ENCODE data around the gene ABCA5. TPM values are rescaled to one million over a fixed set of nuclear protein-coding genes. Genes with fewer than 3 reads are reported as not detected.
"Not testable (repeated sequence)": the region's sequence is repeated elsewhere in the genome, so short reads cannot be mapped to it uniquely, and the experiment has no call there.

The ABCA5 gene
- total RNA-seq, 3 donors from 2014 or later: 8.6 to 13.6 (median 12.0) TPM

DNA sequence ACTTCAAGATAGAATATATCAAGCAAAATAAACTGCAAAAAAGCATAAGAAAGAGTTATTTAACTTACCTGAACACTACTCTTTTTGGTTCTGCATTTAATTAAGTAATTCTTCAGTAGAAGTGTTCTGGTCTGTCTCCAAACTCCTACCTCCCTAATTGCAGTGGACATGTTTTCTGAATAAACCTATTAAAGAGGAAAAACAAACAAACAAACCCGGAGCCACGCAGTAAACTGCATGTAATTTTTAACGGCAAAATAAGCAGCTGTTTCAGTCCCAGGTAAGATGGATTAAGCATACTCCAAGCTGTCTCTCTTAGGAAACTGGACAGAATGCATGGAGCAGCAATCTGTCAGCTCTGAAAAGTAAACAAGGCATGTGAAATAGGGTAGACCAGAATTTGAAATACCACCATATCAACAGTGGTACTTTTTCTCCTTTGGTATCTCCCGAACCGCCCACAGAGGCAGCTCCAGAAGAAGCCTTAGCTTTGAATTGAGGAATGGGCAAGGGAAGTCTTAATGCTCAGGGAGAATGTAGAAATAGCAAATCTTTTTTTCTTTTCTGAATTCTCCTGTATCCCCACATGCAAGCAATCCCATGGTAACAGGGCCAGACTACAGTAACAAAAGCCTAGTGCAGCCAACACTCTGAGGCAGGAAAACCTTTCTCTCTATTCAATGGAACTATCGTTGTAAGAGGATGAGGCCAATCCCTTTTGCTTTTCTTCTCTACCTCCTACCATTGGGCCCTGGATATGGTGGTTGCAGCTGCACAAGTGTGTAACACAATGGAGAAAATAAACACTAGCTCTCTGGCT lies 12.5 kb downstream of the ABCA5 start:
- ATAC-seq (no peak), DNase-seq (no peak)
- Mint-ChIP-seq H3K4me3 (no peak overlapping the region), H3K27me3 (ENCODE audit: low read depth) (no peaks in the 10 kb centered on the region), H3K4me1 (ENCODE audit: low read depth) (peaks cover 4% of the 10 kb centered on the region), H3K36me3 (ENCODE audit: insufficient read depth) (peaks cover 15% of the 10 kb centered on the region), H3K9me3 (no peaks in the 10 kb centered on the region)

DNA sequence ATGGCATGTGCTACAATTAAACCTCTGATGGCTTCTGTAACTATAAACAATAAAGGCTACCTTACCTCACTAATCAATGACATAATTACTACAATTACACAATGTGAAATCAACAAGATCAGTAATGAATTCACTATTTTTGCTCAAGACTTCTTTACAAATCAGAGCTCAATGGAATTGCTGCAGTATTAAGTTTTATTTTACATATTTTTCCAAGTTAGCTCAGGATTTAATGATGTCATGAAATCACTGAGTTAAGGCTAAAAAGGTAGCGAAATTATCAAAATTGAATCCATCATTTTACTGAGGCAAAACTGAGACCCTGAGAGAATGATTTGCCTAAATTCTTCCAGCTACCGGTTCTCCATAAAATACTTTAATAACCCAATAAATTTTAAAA lies 21.8 kb downstream of the ABCA5 start:
- H3K9me3 Mint-ChIP-seq: no peaks in the 10 kb centered on the region
- H3K4me1 Mint-ChIP-seq (ENCODE audit: low read depth): no peaks in the 10 kb centered on the region
- H3K36me3 Mint-ChIP-seq (ENCODE audit: insufficient read depth): peaks cover 17% of the 10 kb centered on the region
- ATAC-seq (no peak), DNase-seq (no peak)
- H3K4me3 Mint-ChIP-seq: no peak overlapping the region
- no peaks in the 10 kb centered on the region for H3K27me3 Mint-ChIP-seq (ENCODE audit: low read depth)

DNA sequence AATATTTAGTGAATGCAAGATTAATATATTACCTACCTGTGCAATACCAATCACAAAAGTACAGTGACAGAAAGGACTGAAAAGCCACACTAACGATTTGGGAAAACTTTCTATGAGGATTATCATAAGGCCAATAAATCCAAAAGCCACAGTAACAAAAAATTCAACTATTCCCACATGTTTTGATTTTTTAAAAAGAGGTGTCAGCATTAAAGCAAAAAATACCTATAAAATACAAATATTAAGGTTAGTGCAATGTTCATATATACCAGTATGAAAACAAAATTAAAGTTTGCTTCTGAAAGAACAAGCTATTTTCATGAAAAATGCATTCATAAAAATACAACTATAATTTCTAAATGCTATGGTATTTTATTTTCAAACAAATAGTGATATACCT lies 24.3 kb downstream of the ABCA5 start:
- ATAC-seq: no peak
- Mint-ChIP-seq H3K9me3 (peaks cover 5% of the 10 kb centered on the region), H3K4me3 (no peak overlapping the region), H3K27me3 (ENCODE audit: low read depth) (no peaks in the 10 kb centered on the region), H3K36me3 (ENCODE audit: insufficient read depth) (peaks cover 23% of the 10 kb centered on the region), H3K4me1 (ENCODE audit: low read depth) (peaks cover 3% of the 10 kb centered on the region)
- no peak for DNase-seq

DNA sequence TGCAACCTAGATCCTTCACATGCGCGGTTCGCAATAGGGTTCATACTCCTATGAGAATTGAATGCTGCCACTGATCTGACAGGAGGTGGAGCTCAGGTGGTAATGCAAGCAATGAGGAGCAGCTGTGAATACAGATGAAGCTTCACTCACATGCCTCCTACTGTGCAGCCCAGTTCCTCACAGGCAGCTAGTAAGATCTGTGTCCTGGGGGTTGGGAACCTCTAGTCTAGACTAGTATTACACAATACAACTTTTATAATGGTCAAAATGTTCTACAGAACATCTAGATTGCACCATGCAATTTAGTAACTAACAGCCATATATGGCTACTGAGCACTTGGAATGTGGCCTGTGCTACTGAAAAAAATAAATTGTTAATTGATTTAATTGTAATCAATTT lies 26.7 kb downstream of the ABCA5 start:
- H3K4me1 Mint-ChIP-seq (ENCODE audit: low read depth): peaks cover 3% of the 10 kb centered on the region
- ATAC-seq (no peak), DNase-seq (no peak)
- no peaks in the 10 kb centered on the region for H3K27me3 Mint-ChIP-seq (ENCODE audit: low read depth)
- peaks cover 5% of the 10 kb centered on the region for H3K9me3 Mint-ChIP-seq
- no peak overlapping the region for H3K4me3 Mint-ChIP-seq
- H3K36me3 Mint-ChIP-seq (ENCODE audit: insufficient read depth): peaks cover 25% of the 10 kb centered on the region

DNA sequence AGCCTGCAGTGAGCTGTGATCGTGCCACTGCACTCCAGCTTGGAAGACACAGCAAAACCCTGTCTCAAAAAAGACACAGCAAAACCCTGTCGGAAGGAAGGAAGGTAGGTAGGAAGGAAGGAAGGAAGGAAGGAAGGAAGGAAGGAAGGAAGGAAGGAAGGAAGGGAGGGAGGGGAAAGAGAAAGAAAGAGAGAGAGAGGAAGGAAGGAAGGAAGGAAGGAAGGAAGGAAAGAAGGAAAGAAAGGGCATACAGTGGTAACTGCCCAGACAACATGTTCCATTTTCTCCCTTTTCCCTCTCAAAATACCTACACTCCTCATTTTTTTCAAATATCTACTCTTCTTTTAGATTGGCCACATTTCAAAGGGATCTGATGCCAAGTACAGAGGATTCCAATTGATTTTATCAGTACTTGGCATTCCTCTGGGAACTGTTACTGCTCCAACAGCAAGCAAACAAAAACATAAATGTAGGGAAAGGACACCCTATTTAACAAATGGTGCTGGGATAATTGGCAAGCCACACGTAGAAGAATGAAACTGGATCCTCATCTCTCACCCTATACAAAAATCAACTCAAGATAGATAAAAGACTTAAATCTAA lies 28.7 kb downstream of the ABCA5 start:
- not testable (repeated sequence) for H3K9me3 Mint-ChIP-seq; ATAC-seq; DNase-seq; H3K4me3 Mint-ChIP-seq; H3K27me3 Mint-ChIP-seq (ENCODE audit: low read depth); H3K4me1 Mint-ChIP-seq (ENCODE audit: low read depth)
- H3K36me3 Mint-ChIP-seq (ENCODE audit: insufficient read depth): peaks cover 32% of the 10 kb centered on the region

DNA sequence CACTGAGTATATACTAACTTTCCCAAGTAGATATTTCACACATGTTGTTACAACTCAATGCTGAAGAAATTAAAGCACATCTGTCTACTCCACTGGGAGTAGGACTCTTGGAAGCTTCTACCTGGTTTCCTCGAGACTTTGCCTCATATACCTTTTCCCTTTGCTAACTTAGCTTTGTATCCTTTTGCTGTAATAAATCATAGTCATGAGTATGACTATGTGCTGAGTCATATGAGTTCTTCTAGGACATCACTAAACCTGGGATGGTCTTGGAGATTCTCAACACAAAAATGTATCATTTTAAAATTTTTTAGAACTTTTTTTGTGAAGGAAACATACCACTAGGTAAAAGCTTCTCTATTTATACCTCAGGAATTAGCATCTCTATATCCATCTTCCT lies 39.8 kb downstream of the ABCA5 start:
- no peaks in the 10 kb centered on the region for H3K9me3 Mint-ChIP-seq
- ATAC-seq (no peak), DNase-seq (no peak)
- peaks cover 26% of the 10 kb centered on the region for H3K36me3 Mint-ChIP-seq (ENCODE audit: insufficient read depth)
- H3K4me3 Mint-ChIP-seq: no peak overlapping the region
- H3K4me1 Mint-ChIP-seq (ENCODE audit: low read depth): no peaks in the 10 kb centered on the region
- H3K27me3 Mint-ChIP-seq (ENCODE audit: low read depth): no peaks in the 10 kb centered on the region

DNA sequence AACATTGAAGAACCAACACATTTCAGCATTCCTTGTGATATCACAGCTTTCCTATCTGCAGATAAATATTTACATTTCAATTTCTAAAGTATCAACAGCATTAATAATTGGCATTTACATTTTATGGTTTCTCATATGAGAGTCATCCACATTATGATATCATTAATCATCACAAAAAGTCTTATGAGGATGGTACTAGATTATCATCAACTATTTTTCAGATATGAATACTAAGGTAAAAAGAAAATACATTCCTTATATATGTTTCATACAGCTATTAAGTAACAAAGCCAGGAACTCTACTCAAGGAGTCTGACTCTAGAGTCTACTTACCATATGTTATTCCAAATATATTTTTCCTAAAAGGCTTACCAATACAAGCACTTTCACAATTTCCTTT lies 40.7 kb downstream of the ABCA5 start:
- H3K27me3 Mint-ChIP-seq (ENCODE audit: low read depth): no peaks in the 10 kb centered on the region
- DNase-seq (no peak), ATAC-seq (no peak)
- no peaks in the 10 kb centered on the region for H3K4me1 Mint-ChIP-seq (ENCODE audit: low read depth)
- H3K36me3 Mint-ChIP-seq (ENCODE audit: insufficient read depth): peaks cover 31% of the 10 kb centered on the region
- peaks cover 3% of the 10 kb centered on the region for H3K9me3 Mint-ChIP-seq
- H3K4me3 Mint-ChIP-seq: no peak overlapping the region

DNA sequence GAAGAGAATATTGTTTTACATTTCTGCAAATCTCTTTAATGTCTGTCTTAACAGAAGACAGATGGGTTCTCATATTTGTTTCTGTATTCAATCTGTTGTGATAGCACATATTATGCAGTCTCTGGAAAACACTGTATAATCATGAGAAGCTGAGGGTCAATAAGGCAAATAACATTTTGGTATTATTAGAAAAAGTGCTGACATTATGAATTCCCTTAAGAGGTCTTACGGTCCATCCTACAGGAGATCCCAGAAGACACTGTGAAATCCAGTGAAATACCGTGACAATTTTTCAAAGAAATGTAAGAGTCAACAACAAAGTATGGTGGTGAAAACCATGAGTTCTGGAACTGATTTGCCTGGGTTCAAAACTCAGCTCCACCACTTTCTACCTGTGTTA lies 42.3 kb downstream of the ABCA5 start:
- ATAC-seq: no peak
- no peaks in the 10 kb centered on the region for H3K4me1 Mint-ChIP-seq (ENCODE audit: low read depth)
- H3K9me3 Mint-ChIP-seq: peaks cover 3% of the 10 kb centered on the region
- no peaks in the 10 kb centered on the region for H3K27me3 Mint-ChIP-seq (ENCODE audit: low read depth)
- peaks cover 35% of the 10 kb centered on the region for H3K36me3 Mint-ChIP-seq (ENCODE audit: insufficient read depth)
- H3K4me3 Mint-ChIP-seq: no peak overlapping the region
- DNase-seq: no peak

DNA sequence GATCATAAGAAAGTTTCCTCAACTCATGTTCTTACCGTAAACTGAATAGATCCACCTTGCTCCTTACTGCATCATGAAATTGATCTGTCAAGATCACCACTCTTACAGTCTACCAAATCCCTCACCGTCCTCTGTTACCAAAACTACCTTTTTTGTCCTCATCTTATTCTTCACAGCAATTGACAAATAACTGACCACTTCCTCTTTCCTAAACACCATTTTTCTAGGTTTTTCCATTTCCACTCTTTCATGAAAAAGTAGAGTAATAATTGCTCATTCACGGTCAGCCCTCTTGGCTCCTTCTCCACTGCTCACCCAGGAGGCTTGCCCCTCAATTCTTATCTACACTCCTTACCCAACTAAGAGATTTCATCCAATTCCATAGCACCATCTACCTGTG lies 44.9 kb downstream of the ABCA5 start:
- peaks cover 3% of the 10 kb centered on the region for H3K9me3 Mint-ChIP-seq
- H3K4me1 Mint-ChIP-seq (ENCODE audit: low read depth): no peaks in the 10 kb centered on the region
- no peak overlapping the region for H3K4me3 Mint-ChIP-seq
- no peak for DNase-seq
- H3K36me3 Mint-ChIP-seq (ENCODE audit: insufficient read depth): peaks cover 33% of the 10 kb centered on the region
- no peak for ATAC-seq
- H3K27me3 Mint-ChIP-seq (ENCODE audit: low read depth): no peaks in the 10 kb centered on the region

DNA sequence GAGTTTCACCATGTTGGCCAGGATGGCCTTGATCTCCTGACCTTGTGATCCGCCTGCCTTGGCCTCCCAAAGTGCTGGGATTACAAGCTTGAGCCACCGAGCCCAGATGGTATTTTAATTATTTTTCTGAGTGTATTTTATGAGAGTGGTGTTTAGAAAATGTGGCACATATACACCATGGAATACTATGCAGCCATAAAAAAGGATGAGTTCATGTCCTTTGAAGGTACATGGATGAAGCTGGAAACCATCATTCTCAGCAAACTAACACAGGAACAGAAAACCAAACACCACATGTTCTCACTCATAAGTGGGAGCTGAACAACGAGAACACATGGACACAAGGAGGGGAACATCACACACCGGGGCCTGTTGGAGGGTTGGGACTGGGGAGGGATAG lies 50.7 kb downstream of the ABCA5 start:
- not testable (repeated sequence) for DNase-seq; H3K4me3 Mint-ChIP-seq; ATAC-seq; H3K27me3 Mint-ChIP-seq (ENCODE audit: low read depth); H3K9me3 Mint-ChIP-seq; H3K4me1 Mint-ChIP-seq (ENCODE audit: low read depth)
- H3K36me3 Mint-ChIP-seq (ENCODE audit: insufficient read depth): peaks cover 15% of the 10 kb centered on the region

DNA sequence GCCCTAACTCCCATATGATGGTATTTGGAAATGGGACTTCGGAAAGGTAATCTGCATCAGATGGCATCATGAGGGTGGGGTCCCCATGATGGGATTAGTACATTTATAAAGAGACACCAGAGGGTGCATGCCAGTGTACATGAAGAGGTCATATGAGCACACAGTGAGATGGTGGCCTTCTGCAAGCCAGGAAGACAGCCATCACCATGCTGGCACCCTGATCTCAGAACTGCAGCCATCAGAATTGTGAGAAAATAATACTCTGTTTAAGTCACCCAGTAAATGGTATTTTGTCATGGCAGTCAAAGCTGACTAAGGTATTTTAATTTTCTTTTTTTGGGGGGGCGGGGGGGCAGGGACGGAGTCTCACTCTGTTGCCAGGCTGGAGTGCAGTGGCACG lies 51.2 kb downstream of the ABCA5 start:
- Mint-ChIP-seq H3K4me1 (ENCODE audit: low read depth) (no peaks in the 10 kb centered on the region), H3K27me3 (ENCODE audit: low read depth) (no peaks in the 10 kb centered on the region), H3K36me3 (ENCODE audit: insufficient read depth) (peaks cover 15% of the 10 kb centered on the region), H3K4me3 (no peak overlapping the region), H3K9me3 (no peaks in the 10 kb centered on the region)
- ATAC-seq (no peak), DNase-seq (no peak)

DNA sequence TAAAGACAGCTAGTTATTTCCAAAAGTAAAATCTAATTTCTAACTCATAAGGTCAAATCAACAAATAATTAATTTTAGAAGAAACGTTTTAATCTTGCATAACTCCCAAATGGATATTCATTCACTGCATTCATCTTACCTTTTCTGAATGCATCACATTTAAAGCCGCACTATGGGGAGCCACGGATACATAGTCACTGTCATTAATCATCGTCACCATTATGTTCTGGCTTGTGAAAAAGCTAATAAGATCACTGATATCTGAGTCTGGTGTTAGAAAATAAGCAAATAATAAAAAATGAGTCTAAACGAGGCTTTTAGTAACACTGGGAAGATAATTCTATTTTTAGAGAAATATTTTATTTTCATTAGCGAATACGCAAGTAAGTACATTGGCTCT lies 55.9 kb downstream of the ABCA5 start:
- Mint-ChIP-seq H3K4me3 (no peak overlapping the region), H3K4me1 (ENCODE audit: low read depth) (no peaks in the 10 kb centered on the region), H3K27me3 (ENCODE audit: low read depth) (no peaks in the 10 kb centered on the region), H3K36me3 (ENCODE audit: insufficient read depth) (peaks cover 9% of the 10 kb centered on the region), H3K9me3 (peaks cover under 1% of the 10 kb centered on the region)
- no peak for DNase-seq
- ATAC-seq: no peak

DNA sequence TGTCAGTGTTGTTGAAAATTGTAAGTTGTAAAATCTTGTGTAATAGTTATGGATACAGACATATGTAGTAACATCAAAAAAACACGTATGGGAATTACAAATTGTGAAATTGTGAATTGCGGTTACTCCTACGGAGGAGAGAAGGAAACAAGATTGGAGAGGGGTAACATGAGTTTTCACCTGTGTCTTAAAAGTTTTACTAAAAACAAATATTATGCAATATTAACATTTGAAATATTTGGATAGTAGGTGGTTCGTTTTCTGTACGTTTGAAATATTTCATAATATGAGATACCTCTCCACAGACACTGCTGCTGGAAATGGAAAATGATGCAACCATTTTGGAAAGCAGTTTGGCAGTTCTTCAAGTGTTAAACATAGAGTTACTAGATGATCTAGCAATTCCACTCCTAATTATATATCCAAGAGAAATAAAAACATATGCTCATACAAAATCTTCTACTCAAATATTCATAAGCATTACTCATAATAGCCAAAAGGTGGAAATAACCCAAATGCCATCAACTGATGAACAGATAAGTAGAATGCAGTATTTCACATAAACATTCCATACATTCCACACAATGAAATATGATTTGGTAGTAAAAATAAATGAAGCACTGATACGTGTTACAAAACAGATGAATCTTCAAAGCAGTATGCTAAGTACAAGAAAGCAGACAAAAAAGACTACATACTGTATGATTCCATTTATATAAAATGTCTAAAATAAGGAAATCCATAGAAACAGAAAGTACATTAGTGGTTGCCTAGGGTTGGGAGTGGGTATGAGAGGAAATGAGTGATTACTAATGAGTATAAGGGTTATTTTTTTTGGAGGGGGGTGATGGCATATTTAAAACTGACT lies 57.6 kb downstream of the ABCA5 start:
- no peak for ATAC-seq
- Mint-ChIP-seq H3K9me3 (peaks cover 3% of the 10 kb centered on the region), H3K4me3 (no peak overlapping the region), H3K27me3 (ENCODE audit: low read depth) (no peaks in the 10 kb centered on the region), H3K36me3 (ENCODE audit: insufficient read depth) (peaks cover 6% of the 10 kb centered on the region), H3K4me1 (ENCODE audit: low read depth) (no peaks in the 10 kb centered on the region)
- no peak for DNase-seq

DNA sequence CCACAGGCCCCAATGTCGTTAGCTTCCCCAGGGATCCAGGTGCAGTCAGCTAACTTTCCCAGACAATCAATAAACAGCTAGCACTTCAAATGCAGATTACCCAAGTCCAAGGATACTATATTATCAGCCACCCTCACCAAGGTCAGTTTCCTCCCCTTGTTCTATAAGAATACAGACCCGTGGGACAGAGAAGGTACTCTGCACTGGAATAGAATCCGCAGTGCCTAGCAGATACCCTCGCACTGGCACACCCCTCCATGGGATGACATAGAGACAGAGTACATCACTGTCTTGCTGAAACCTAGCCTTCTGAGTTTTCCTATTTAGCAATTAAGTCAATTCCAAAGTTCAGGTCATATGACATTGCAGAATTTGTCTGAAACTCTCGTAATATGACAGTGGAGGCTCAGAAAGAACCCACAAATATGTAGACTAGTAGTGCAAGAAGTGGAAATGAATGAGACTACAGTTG lies 58.4 kb downstream of the ABCA5 start:
- no peak for DNase-seq
- H3K9me3 Mint-ChIP-seq: peaks cover 3% of the 10 kb centered on the region
- peaks cover 13% of the 10 kb centered on the region for H3K36me3 Mint-ChIP-seq (ENCODE audit: insufficient read depth)
- H3K4me1 Mint-ChIP-seq (ENCODE audit: low read depth): no peaks in the 10 kb centered on the region
- H3K4me3 Mint-ChIP-seq: no peak overlapping the region
- no peaks in the 10 kb centered on the region for H3K27me3 Mint-ChIP-seq (ENCODE audit: low read depth)
- no peak for ATAC-seq

Data from activated T-cell treated with anti-CD3 and anti-CD28 coated beads, Interleukin-2, amount 50 U/mL, for 4 hours (primary cell).